ENCODE measurements around the gene APOB.
"Not testable (repeated sequence)": the region's sequence is repeated elsewhere in the genome, so short reads cannot be mapped to it uniquely, and the experiment has no call there.

Gene APOB

DNA sequence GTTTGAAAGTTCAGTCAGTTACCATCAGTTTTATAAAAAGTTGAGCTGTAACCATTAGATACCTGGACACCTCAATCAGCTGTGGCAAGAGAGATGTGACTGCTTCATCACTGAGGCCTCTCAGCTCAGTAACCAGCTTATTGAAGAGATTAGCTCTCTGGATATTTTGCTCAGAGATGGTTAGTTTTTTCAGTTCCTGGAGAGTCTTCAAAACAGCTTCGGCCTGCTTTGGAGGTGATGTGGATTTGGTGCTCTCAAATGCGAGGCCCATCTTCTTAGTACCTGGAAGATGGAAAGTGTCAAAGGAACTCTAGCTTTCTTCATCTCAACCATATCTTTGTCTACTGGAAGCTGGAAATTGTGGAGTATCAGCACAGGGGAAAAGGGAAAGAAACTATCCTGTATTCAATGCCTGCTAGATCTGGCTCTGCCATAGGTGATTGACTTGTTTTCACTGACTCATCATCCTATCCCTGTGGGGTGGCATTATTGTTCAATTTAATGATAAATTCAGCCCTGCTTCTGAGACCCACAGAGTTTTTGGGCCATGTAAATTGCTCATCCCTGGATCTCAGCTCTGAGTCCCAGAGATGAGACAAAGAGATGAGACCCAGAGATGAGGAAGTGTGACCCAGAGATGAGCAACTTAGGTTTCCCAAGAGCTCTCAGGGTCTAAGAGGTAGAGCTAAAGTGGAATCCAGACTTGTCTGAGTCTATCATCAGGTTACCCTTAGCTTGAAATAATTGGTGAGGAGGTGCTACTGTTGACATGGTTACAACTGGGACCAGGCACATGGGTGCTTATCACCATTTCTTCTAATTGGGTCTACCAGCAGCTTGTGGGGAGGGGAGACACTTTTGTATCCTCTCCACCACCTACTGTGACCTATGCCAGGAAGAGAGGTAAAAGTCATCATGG lies 10.4 kb downstream of the APOB start:
- no peak for DNase-seq

DNA sequence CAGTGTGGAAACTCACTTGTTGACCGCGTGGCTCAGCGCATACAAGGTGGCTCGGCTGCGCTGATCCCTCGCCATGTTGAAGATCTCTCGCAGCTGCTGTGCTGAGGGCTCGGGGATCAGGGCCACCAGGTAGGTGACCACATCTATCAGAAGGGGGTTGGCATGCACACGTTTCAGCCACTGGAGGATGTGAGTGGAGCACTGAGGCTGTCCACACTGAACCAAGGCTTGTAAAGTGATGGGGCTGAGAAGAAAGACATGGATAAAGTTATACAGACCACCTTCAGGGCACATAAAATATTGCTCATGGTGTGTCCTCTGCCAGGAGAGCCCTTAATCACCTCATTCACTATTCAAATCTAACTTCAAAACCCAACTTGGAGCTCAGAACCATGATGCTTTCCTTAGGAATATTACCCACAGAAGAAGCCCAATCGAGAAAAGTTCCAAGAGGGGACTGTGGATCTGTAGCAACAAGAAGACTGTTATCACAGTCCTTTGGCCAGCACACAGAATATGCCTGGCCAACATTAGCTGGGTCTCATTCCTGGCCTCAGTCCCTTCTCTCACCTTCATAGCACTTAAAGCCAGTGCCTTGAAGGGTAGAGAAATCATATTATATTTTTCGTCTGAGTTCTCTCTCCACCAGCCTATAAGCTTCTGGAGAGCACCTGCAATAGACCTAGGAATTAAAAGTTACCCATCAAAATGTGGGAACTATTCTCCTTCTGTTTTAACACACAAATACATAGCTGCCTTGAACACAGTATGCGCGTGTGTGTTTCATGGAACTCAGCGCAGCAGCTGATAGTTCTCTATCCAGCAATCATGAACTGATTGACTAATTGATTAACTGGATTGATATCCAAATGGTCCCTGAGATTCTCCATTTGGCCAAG lies 11.3 kb downstream of the APOB start:
- DNase-seq = no peak

DNA sequence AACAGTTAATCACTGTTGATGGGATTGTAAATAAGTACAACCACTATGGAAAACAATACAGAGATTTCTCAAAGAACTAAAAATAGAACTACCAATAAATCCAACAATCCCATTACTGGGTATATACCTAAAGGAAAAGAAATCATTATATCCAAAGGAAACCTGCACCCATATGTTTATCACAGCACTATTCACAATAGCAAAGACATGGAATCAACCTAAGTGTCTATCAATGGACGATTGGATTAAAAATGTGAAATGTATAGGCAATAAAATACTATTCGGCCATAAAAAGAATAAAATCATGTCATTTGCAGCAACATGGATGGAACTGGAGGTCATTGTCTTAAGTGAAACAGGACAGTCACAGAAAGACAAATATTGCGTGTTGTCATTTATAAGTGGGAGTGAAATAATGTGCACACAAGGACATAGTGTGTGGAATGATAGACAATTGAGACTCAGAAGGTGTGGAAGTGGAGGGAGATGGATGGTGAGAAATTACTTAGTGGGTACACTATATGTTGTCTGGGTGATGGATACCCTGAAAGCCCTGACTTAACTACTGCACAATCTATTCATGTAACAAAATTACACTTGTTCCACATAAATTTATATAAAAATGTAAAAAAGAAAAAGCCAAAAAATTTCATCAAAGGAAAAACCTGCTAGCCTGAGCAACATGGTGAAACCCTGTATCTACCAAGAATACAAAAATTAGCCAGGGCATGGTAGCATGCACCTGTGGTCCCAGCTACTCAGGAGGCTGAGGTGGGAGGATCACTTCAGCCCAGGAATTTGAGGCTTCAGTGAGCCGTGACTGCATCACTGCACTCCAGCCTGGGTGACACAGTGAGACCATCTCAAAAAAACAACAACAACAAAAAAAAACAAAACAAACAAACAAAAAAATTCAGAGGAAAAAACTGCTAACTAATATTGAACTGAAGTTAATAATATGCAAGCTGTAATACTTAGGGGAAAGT lies 12.6 kb downstream of the APOB start:
- no peak for DNase-seq

DNA sequence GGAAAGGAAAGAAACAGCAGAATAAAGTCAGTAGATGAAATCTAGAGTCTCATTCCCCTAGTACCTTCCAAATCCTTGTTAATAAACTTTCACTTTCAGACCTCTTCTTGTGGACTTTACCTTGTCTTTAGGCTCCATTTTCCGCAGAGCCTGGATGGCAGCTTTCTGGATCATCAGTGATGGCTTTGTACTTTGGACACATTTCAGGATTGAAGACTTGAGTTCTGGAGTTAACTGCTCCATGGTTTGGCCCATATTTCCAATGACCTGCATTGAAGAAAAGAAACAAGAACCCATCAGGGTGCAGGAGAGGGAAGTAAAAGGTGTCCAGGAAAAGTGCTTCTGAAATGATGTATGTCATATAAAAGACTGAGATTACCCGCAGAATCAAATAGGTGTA lies 14.4 kb downstream of the APOB start:
- DNase-seq = no peak

DNA sequence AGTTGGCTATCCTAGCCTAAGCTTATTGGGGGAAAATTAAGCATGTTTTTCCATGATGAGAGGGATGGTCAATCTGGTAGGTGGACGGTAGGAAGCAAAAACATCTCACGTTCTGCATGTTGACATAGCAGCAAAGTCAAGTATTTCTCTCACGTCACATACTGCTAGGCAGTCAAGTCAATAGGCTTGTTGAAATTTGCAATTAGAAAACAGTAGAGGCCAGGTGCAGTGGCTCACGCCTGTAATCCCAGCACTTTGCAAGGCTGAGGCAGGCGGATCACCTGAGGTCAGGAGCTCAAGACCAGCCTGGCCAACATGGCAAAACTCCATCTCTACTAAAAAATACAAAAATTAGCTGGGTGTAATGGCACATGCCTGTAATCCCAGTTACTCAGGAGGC lies 14.9 kb downstream of the APOB start:
- not testable (repeated sequence) for DNase-seq

DNA sequence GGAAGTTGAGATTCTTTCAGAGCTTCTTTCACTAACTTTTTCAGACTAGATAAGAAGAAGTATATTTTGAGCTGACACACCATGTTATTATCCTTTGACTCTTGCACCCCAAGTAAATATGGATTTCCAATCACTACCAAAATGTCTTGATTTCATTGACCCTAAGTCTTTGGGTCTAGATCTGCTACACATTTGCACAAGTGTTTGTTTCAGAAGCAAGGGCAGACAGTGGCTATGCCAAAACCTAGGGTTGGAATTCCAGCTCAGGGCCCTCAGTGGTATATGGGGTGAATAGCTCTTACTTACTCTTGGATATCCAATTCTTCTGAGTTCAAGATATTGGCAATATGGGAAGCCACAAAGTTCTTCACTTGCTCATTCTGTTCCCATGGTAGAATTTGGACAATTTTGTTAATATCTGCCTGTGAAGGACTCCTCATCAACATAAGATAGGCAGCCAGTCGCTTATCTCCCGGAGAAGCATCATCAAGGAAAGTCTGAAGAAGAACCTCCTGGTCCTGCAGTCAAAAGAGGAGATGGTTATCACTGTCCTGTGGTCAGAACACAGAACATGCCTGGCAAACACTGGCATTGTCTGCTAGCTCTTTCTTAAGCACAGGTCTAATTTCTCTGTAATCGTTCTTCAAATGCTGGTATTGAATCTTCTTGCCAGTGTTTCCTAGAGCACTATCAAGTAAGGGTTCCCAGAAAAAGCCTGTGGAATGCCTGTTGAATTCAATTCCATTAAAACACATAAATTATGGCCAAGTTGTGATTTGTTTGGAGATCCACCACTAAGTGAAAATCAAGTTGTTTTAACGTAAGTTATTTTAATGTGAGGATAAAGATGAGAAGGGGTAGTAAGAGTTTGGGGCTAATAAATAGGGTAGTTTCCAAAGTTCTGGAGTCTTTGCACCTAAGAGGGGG lies 15.6 kb downstream of the APOB start:
- no peak for DNase-seq

DNA sequence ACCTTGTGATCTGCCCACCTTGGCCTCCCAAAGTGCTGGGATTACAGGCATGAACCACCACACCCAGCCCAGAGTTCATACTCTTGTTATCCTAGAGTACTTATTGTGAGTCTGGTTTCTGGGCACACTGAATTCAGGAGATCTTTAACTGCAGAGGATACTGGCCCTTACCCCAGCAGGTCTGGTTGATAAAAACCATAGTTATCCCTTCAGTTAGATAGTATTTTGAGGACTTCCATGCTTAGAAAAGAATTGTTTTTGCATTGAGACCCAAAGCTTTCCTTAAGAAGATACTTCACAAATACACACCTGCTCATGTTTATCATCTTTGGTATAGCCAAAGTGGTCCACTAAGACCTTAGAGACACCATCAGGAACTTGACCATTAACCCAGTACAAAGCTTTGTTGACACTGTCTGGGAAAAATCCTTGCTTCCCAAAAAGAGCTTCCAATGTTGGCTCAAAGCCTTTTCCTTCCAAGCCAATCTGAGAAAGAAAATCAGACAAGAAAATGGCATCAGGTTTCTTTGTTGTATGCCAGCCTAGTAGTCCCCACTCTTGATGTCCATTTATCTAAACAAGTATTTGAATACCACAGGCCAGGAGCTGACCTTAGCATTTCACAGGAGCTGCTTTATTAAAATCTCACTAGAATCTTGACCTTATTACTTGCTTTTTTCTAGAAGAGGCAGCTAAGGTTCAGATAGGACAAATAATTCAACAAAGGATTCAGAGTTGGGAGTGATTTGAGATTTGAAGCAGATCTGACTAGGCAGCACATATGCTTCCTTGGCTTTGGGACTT lies 17.2 kb downstream of the APOB start:
- no peak for DNase-seq

DNA sequence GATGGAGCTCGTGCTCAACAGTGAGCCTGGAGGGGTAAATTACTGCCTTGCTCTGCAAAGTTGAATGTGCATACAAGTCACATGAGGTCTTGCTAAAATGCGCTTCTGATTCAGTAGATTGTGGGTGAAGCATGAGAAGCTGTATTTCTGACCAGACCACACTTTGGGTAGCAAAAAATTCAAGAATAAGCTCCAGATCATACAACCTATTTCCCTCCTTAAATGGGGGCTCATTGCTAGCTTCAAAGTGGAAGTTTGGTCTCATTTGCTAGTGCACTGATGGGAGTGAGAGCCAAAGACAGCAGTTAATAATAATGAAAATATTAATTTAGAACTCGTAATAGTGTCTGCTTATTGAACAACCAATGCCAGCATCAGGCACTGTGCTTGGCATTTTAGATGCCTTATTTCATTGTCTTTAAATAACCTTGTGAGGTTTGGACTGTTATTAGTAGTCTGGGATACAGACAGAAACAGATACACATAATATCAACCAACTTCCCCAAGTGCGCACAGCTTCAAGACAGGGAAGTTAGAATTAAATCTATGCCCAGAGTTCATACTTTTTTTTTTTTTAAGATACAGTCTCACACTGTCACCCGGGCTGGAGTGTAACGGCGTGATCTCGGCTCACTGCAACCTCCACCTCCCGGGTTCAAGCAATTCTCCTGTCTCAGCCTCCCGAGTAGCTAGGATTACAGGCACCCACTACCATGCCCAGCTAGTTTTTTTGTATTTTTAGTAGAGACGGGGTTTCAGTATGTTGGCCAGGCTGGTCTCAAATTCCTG lies 18.0 kb downstream of the APOB start:
- DNase-seq = no peak

DNA sequence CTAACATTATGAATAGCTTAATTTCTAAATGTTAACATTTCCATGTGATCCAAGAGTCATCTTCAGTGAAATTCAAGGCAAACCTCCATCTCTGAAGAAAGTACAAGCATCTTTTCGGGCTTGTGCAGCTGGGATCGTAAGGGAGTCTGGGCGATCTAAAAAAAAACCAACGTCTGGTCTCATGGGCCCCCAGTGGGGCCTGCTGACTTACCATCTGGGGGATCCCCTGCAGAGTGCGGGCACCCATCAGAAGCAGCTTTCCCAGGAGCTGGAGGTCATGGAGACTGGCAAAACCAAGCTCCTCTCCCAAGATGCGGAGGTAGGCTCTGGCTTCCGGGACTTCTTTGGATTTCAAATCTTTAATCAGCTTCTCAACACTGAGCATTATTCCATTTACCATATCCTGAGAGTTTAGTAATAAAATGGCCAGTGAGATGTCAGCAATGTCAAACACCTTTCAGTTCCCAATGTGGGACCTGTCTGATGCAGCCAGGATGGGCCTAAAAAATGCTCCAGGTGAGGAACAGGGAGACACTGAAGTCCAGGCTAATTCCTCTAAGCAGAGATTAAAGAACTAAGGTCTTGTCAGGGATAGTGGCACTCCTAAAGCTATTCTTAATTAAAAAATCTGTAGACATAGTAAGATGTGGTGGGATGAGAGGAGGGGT lies 19.0 kb downstream of the APOB start:
- DNase-seq = no peak

DNA sequence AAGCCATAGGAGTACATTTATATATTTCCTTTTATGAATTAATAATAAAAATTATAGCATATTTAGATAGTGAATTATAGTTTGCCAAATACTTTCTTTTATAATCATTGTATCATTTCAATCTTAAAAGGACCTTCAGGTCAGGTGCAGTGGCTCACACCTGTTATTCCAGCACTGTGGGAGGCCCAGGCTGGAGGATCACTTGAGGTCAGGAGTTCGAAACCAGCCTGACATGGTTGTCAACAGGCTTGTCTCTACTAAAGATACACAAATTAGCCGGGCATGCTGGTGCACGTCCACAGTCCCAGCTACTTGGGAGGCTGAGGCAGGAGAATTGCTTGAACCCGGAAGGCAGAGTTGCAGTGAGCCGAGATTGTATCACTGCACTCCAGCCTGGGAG lies 19.7 kb downstream of the APOB start:
- no peak for DNase-seq

DNA sequence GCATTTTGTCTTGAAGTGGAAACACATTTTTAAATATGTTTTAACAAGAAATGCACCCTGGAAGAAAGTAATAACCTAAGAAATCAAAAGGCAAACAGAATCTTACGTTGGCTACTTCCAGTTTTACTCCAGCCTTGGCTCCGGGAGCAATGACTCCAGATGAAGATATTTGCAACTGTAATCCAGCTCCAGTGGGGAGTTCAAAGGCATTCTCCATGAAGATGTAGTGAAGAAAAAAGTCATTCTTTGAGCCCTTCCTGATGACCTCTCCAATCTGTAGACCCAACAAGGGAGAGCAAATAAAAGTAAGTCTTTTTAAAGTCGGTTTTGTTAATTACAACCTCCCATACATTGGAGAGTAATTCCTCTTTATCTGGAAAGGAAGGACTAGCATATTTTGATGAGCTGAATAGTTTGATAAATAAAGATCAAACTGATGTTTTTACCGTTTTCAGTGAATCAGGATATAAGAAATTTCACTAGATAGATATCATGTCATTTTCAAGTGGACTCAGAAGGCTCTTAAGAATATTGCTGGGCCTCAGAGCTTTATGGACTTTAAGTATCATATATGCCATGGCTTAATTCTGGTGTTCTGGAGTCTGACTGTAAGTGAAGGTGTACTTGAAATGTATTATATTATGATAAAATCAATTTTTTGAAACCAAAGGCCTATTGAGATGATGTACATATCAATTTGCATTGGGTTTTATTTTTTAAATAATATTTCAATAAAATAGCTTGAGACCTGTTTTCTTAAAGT lies 20.3 kb downstream of the APOB start:
- DNase-seq = no peak

DNA sequence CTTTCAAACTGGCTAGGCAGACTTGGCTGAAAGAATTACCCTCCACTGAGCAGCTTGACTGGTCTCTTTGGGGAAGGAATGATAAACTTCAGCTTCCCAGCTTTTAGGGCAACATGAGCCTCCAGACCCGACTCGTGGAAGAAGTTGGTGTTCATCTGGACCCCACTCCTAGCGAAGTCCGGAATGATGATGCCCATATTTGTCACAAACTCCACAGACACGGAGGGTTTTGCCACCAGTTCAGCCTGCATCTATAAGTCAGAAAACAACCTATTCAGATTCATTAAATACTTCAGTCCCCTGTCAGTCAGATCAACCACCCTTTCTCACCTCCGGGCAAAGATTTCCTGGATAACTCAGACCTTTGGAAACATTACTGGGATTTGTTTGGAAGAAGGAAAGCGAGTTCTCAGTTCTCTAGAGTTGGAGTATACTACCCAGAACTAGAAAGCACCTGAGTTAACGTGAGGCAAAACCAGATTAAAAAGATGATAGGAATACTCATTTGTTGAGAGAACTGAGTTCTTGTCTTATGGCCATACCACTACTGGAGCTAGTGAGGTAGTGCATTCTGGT lies 21.0 kb downstream of the APOB start:
- DNase-seq = no peak

DNA sequence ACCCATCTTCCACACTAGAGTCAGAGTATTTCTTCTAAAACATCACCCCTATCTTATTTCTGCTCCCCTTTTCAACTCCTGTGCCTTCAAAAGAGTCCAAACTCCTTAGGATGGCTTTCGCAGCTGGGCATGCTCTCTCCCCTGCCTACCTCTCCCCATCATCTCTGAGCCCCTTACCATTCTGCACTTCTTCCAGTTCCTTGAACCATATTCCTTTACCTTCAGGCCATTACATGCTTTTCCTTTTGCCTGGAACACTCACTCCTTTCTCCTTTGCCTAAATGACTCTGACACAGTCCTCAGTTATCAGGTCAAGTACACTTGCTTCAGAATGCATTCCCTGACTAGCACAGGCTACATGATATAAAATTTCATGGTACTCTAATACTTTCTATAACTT lies 22.4 kb downstream of the APOB start:
- no peak for DNase-seq

DNA sequence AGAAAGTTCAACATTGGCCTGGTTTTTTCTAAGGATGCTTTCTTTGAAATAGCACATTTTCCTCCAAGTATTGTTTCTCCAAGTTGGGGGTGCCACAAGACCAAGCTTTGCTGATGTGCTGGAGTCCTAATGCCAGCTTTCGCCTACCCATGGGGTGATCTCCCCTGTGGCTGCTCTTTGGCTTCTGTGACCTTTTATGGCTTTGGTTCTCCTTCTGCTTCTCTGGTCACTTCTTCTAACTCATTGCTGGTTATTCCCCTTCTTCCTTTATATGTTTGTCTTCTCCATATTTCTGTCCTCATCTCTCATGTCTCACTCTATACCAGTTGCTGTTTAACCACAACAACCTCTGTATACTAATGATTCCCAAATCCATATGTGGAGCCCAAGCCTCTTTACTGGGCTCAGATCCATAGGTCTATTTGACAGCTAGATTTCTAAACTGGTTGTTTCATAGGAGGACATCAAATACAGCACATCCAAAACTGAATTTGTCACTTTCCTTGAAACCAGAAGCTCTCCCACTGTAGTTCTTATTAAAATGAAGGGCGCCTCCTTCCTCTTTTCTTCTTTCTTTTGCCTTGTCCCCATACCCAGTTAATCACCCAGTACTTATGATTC lies 23.1 kb downstream of the APOB start:
- no peak for DNase-seq

DNA sequence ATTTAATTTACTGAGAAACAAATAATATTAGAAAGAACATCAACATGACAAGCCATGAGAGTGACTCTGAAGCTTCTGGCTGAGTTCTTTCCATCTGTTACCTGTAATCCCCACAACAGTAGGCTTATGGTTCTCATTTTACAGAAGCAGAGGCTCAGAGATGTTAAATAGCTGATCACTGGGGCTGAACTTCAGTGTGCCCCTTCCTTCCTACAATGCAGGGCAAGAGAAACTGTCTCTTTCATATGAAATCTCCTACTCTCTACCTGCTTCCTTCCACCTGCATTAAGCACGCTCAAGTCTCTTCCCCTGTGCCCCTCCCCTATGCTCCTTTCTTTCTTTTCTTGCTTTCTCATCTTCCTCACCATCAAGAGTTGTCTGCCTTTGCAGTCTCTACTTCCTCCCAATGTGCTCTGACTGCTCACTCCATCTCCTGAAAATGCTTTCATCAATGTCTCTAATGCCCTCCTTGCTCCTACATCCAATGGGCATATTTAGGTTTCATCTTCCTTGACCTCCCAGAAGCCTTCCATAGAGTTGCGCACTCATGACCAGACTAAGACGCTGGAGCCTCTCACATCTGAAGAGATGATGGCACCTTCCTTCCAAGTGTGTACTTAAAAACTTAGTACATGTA lies 23.7 kb downstream of the APOB start:
- DNase-seq = no peak

DNA sequence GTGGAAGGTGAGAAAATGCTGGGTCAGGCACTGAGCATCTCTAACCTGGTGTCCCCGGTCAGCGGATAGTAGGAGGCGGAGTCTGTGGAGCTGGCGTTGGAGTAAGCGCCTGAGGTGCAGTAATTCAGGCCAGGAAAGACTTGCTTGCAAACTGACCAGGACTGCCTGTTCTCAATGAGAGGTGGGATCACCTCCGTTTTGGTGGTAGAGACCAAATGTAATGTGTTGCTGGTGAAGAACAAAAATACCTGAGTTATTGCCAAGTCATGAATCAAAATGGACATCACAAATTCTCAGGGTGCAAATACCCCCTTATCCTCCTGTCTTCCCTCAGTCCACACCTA lies 24.2 kb downstream of the APOB start:
- DNase-seq = no peak

DNA sequence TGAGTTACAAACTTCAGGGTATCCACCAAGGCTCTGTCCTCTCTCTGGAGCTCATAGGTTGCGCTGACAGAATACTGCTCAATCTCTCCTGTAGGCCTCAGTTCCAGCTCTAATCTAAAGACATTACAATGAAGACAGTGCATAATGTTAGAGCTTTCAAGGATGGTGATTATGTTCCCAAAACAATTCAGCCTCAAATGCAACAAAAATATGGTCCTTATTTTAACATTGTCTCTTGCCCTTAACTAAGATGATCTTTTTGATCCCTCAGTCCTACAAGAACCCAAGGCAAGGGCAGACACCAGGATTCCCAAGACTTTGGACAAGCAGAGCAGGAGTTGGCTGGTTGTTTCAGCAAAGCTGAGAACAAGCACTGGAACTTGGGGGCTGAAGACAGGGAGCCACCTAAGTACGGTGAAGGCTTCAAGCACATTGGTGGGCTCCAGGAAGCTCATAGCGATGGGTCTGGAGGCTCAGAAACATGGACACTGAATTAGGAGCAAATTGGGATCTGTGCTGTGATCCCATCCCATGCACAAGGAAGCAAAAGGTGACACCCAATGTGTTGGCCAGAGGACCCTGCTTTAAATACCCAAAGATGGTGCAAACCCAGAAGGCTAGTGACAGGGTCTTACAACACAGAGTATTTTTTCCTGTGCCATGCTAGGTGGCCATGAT lies 24.7 kb downstream of the APOB start:
- no peak for DNase-seq

Data from activated CD4-positive, alpha-beta T cell treated with anti-CD3 and anti-CD28 coated beads for 48 hours (primary cell).